PFSK-1 (cell line): ENCODE data around the gene ZNF747.

Experiments
- FOXP2 ChIP-seq: optimal IDR thresholded peaks from 2 replicates; pipeline ENCODE3; 2011; ENCODE audit warnings: borderline replicate concordance, control low read depth, inconsistent platforms; ENCODE audit not compliant: insufficient read depth; ENCODE audit errors: extremely low read length, extremely low read depth
- POLR2AphosphoS5 ChIP-seq: IDR thresholded peaks from 2 replicates; pipeline ENCODE4 v1.6.1; 2012; ENCODE audit warnings: low read depth, mild to moderate bottlenecking, control low read depth, low read length, moderate library complexity
- REST ChIP-seq, 2 experiments: IDR thresholded peaks; 2 replicates each; pipeline versions ENCODE4 v1.6.1 to v1.8.0; 2011 to 2012; ENCODE audit warnings: low read depth in 2 of 2, low read length in 2 of 2, control low read depth in 1 of 2, inconsistent platforms in 1 of 2, mild to moderate bottlenecking in 1 of 2, moderate library complexity in 1 of 2; ENCODE audit not compliant: insufficient read depth in 1 of 2
- SIN3A ChIP-seq: IDR thresholded peaks from 2 replicates; pipeline ENCODE4 v1.6.1; 2012; ENCODE audit warnings: mild to moderate bottlenecking, low read length, moderate library complexity, borderline replicate concordance; ENCODE audit not compliant: insufficient read depth
- TAF1 ChIP-seq: IDR thresholded peaks from 2 replicates; pipeline ENCODE4 v1.6.1; 2012; ENCODE audit warnings: low read length, control low read depth, borderline replicate concordance; ENCODE audit not compliant: insufficient read depth

The ZNF747 gene

GRCh38 chr16:30567160-30567990 lies 32.7 kb upstream of the ZNF747 start:
- TF ChIP-seq SIN3A, result no peak
- TF ChIP-seq TAF1, result no peak
- TF ChIP-seq FOXP2, result no peak

- TF ChIP-seq POLR2AphosphoS5, result no peak
- TF ChIP-seq TAF1, result no peak
- TF ChIP-seq FOXP2, result no peak
- no peak for TF ChIP-seq REST (IDR thresholded peaks at IDR 0.05; ENCODE audit: insufficient read depth in 1 of 2, low read depth in 2 of 2, low read length in 2 of 2)
- TF ChIP-seq SIN3A, result no peak
Observed at GRCh38 chr16:30566531-30566930, 31.9 kb upstream of the ZNF747 start.

- TF ChIP-seq FOXP2, result no peak
- TF ChIP-seq REST (IDR thresholded peaks at IDR 0.05; ENCODE audit: insufficient read depth in 1 of 2, low read depth in 2 of 2, low read length in 2 of 2), result no peak
- TF ChIP-seq SIN3A, result no peak
- TF ChIP-seq TAF1, result no peak
- TF ChIP-seq POLR2AphosphoS5, result no peak
Observed at GRCh38 chr16:30565984-30566383, 31.3 kb upstream of the ZNF747 start.

GRCh38 chr16:30565526-30565925 lies 30.9 kb upstream of the ZNF747 start:
- no peak for TF ChIP-seq SIN3A

- no peak for TF ChIP-seq TAF1
- no peak for TF ChIP-seq REST (IDR thresholded peaks at IDR 0.05; ENCODE audit: insufficient read depth in 1 of 2, low read depth in 2 of 2, low read length in 2 of 2)
- TF ChIP-seq FOXP2, result no peak
- TF ChIP-seq POLR2AphosphoS5, result no peak
- no peak for TF ChIP-seq SIN3A
Observed at GRCh38 chr16:30562021-30562420, 27.4 kb upstream of the ZNF747 start.

- TF ChIP-seq REST (IDR thresholded peaks at IDR 0.05; ENCODE audit: insufficient read depth in 1 of 2, low read depth in 2 of 2, low read length in 2 of 2) (no peak), POLR2AphosphoS5 (no peak), FOXP2 (no peak), SIN3A (no peak), TAF1 (no peak)
Observed at GRCh38 chr16:30561089-30561816, 26.6 kb upstream of the ZNF747 start.
